ENCODE data around the gene HTT-AS. TPM values are rescaled to one million over a fixed set of nuclear protein-coding genes. Genes with fewer than 3 reads are reported as not detected.

Gene HTT-AS
- total RNA-seq, 1 donor from 2014 or later = not detected

- DNase-seq = no peak
Observed at GRCh38 chr4:3087115-3087797, 12.9 kb upstream of the HTT-AS start.

- DNase-seq = no peak
Observed at GRCh38 chr4:3085948-3086670, 11.8 kb upstream of the HTT-AS start.

- DNase-seq = no peak
Observed at GRCh38 chr4:3083732-3084131, 9.4 kb upstream of the HTT-AS start.

GRCh38 chr4:3082925-3083515 lies 8.7 kb upstream of the HTT-AS start:
- DNase-seq = no peak

GRCh38 chr4:3079694-3080123 lies 5.4 kb upstream of the HTT-AS start:
- DNase-seq = no peak

GRCh38 chr4:3077796-3078195 lies 3.5 kb upstream of the HTT-AS start:
- no peak for DNase-seq

- DNase-seq = no peak
Observed at GRCh38 chr4:3075652-3075981, 1.3 kb upstream of the HTT-AS start.

- peak; percentile 53 for DNase-seq
Observed at GRCh38 chr4:3074846-3075651, 711 bp upstream of the HTT-AS start.

- no peak for DNase-seq
Observed at GRCh38 chr4:3073158-3074077, 920 bp downstream of the HTT-AS start.

- DNase-seq = no peak
Observed at GRCh38 chr4:3071811-3072210, 2.5 kb downstream of the HTT-AS start.

- DNase-seq = no peak
Observed at GRCh38 chr4:3070709-3071500, 3.4 kb downstream of the HTT-AS start.

GRCh38 chr4:3069661-3070199 lies 4.6 kb downstream of the HTT-AS start:
- DNase-seq = no peak

- no peak for DNase-seq
Observed at GRCh38 chr4:3067473-3068001, 6.8 kb downstream of the HTT-AS start.

- DNase-seq = no peak
Observed at GRCh38 chr4:3066836-3067400, 7.4 kb downstream of the HTT-AS start.

GRCh38 chr4:3065551-3065950 lies 8.8 kb downstream of the HTT-AS start:
- DNase-seq = no peak

GRCh38 chr4:3062471-3062870 lies 11.9 kb downstream of the HTT-AS start:
- no peak for DNase-seq

GRCh38 chr4:3060946-3061345 lies 13.4 kb downstream of the HTT-AS start:
- DNase-seq = no peak

GRCh38 chr4:3059943-3060342 lies 14.4 kb downstream of the HTT-AS start:
- no peak for DNase-seq

GRCh38 chr4:3054169-3054759 lies 20.1 kb downstream of the HTT-AS start:
- no peak for DNase-seq
